LHCN-M2 (cell line): ENCODE results near the gene TMEM107. TPM values are rescaled to one million over a fixed set of nuclear protein-coding genes. Genes with fewer than 3 reads are reported as not detected.
A peak's percentile ranks its signal among the peaks of the same experiment; 100 is the strongest.

Experiments
- DNase-seq: peaks from one replicate; pipeline ENCODE4 v3.0.0-alpha.2; 2012; ENCODE audit warnings: low read depth
- total RNA-seq: library from RNA; depleted of rRNA; stranded (reverse); fragments of >200 nt; gene quantifications from 2 replicates; pipeline ENCODE4 v1.2.3, GENCODE V29; 2014

Gene TMEM107
- total RNA-seq, 1 experiment from 2014 or later = 40.0 TPM

DNA sequence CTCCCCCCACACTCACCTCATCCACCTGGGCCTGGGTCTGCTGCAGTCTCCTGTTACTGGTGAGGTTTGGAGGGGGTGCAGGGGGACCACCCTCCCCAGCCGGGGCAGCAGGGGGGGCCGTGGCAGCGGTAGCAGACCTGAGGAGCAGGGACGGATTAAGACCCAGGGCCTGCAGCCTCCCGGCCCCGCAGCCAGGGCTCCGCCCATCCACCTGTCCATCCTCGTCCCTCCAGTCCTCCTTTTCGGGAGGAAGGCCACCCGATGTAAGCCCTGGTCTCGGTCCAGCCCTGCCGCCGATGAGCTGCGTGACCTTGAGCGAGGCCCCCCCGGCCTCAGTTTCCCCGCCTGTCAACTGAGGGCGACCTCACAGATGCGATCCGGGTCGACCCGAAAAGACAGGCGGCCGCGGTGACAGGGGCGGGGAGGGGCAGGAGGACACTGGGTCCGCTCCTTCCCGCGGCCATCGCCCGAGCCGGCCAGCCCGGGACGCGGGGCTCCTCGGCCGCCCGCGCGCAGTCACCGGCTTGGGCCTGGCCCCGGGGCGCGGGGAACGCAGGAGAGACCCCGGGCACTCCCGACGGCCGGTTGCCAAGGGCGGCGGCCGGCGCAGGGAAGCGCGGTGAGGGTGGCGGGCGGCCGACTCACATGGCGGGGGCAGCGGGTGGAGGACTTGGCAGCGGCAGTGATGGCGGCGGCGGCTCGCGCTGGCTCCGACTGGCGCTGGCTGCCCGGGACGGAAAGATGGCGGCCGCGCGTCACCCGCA is 13.8 kb downstream of the TMEM107 start, which contains the start of gene VAMP2:
Gene VAMP2 (minus strand): TSS at position 716 of the 764 bp plus-strand sequence. CDS start 69 bp downstream, at position 647.
- DNase-seq = peak; percentile 64

DNA sequence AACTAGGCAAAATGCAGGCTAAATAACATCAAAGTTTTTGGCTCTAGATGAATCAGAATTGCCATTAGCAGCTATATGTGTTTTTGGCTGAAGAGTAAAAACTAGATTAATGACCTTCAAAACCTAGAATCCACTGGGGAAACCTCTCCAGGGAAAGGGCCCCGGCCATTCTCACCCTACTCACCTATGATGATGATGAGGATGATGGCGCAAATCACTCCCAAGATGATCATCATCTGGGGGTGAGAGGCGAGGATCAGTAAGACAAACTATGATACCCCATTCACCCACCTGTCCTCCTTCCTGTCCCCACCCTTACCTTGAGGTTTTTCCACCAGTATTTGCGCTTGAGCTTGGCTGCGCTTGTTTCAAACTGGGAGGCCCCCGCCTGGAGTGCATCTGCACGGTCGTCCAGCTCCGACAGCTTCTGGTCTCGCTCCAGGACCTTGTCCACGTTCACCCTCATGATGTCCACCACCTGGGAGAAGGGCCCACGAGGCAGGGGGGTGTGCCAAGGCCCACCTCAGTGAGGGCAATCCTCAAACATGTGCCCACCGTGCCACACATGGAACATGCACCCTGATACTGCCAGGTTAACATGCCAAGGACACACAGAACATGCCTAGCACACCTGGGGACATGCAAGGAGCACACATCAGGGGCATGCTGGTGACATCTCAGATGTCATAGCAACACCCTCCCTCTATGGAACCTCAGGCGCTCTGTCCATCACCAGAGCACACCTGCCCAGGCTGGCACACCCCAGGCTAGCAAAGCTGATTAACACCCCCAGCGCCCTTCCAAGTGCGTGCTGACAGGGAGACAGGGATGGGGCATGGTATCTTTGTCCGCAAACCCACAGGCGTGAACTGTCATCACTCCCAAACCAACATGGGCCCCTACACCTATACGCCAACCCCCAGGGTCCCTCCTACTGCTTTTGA is 14.6 kb downstream of the TMEM107 start:
- DNase-seq = no peak

DNA sequence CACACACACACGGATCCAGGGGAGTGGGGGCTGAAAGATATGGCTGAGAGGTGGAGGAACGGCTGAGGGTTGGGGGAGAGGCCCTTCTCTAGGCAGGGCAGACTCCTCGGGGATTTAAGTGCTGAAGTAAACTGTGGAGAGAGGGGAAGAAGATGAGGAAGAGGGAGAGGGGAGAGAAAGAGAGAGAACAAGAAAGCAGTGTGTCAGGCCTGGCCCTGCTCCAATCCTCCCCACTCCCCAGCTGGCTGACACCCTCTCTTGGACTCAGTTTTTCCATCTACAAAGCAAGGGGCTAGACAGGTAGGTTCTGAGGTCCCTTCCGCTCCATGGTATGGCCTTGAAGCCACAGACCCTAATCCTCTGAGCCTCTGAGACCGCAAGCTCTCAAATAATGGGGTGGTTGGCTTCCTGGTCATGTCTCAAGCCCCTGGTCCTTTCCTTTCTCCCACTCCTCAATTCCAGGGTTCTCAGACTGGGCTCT is 15.4 kb downstream of the TMEM107 start:
- DNase-seq = no peak

DNA sequence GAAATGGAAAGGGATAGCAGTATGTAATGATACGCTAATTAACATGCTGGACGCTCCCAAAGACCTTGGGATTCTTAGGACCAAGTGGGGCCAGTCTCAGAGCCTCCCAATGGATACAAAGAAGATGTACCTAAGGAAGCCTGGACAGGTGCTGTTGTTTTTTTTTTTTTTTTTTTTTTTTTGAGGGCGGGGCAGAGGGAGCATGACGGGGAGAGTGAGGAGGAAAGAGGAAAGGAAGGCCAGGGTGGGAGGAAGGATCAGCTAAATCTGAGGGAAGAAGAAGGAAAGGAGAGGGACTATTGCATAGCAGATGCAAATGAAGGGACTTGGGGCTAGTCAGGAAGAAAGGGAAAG is 16.0 kb downstream of the TMEM107 start:
- no peak for DNase-seq

DNA sequence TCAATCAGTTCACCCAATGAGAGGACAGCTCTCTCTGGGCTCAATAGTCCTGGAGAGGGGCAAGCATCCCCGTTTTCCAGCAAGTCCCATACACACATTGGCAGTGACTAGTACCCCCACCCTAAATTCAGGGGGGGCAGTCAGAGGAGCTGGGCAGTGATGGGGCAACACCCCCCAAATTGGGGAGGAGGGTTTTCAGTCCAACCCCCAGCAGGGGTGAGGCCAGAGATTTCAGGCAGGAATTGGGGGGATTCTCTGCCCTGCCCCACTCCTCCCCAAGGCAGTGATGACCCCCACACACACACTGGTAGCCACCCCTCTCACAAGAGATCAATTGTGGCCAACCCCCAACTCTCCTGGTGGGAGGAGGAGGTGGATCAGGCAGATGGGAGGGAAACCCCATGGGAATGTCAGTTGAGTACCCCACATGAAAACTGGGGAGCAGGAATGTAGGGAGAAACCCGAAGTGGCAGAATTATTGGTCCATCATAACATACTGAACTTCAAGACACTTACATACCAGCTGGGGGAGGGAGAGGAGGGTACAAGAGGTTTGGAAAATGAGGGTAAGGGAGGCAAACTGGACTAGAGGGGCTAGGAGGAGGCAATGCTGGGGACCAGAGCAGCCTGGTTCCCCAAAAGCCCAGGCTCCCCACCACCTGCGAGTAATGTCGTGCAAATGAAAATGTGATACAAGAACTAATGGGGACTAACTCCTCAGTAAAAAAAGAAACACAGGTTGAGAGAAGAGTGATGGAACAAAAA is 16.5 kb downstream of the TMEM107 start:
- DNase-seq = no peak

DNA sequence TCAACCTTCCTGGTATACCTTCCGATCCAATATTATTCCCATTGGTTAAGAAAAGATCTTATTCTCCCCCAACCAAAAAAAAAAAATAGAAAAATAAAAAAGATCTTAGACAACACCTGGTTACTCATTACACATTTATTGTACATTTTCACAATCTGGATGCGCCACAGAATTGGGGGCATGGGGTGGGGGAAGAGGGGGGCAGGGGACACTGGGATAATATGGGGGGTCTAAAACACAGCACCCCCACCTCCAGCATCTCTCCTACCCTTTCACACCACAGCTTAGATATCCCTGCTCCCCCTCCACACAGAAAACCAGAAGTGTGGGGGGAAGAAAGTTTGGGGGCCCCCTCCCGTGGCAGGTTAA is 17.2 kb downstream of the TMEM107 start:
- no peak for DNase-seq

DNA sequence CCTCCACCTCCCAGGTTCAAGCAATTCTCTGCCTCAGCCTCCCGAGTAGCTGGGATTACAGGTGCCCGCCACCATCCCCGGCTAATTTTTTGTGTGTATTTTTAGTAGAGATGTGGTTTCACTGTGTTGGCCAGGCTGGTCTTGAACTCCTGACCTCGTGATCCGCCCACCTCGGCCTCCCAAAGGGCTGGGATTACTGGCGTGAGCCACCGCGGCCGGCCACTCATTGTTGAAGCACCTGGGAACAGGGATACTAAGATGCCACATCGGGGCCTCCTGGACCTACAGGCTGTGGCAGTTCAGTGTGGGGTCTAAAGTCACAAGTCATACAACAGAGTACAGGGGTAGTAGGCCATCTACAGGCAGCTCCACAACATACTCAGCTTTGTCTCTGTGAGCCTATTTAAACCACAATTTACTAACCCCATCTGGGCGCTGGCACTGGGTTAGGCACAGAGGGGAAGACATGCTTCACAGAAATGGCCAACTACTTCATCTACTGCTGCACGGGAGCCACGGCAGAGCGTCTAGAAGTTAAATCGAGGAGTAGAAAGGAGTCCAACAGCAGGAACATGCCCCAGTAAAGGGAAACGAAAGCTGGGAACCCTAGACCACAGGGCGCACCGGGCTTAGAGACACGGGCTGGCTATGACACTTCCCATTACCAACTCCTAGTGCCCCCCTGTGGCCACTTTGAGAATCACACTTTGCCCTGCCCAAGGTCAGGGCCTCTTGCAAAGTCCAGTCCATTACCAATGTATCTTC is 17.7 kb downstream of the TMEM107 start:
- DNase-seq = peak; percentile 87

DNA sequence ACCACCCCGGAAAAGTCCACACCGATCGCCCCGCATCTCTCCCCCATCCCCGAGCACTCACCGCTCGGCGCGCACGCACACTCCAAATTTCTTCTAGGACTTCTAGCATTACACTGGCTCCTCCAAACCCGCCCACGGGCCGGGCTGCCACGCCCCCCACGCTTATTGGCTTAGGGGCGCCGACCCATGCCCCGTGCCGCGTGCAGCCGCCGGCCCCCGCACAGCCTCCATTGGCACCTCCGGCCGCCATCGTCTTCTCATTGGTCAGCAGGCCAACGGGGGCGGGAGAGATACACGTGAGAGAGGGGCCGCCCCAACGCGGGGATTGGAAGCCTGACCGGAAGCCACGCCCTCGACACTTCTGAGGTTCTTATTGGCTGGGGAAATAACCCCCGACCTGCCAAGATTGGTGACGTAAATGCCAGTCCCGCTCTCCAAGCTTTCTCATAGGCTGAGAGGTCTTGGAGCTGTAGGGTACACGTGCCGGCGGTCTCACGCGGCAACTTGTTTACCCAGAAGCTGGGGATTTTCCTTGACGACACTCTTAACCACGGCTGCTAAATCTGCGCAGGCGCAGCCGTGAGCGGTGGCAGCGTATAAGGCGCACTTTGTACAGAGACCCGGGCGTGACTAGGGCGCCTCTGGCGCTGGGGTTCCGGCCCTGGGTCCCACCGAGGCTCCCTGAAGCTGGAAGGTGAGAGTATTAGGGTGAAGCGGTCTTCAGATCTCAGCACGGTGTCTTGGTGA is 19.8 kb downstream of the TMEM107 start:
- DNase-seq = peak; percentile 100

DNA sequence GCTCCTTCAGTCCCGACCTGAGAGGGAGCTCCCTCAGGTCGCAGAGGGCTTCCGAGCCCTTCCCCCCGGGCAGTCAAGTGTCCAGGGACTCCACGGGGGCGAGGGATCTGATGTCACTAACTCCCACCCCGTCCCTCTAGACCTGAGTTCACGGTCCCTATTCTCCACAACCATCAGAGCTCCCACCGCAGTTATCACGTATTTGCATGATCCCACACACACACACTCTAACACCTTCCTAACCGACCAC is 20.3 kb downstream of the TMEM107 start:
- no peak for DNase-seq

DNA sequence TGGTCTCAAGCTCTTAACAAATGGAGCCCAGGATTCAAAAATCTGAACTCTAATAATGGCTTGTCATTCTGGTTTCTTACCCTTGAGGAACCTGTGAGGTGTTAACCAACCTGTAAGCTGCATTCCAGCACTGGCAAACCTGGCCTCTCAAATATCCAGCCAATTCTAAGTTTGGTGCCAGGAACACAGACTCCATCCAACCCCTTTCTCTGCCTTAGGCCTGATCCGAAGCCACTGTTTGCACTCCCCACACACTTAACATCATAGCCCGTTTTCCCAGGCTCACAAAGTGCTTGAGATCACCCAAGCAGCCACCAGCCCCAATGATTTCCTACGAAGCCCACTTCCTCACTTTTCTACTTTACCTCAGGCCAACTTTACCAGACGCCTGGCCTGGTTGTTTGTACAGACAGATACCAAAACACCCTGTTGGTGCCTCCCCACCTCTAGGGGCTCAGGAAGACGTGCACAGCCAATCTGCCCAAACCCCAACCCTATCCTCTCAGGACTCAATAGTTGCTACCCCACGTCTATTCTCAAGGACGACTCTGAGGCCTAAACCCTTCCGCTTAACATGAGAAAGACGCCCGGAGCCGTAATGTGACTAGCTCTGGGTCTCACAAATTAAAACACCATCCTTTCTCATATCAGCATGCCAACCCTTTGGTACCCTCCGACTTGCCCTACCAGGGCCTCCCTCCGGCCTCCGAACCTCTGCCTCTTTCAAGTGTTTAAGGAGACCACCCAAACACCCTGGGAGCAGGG is 20.8 kb downstream of the TMEM107 start:
- DNase-seq = peak; percentile 10

DNA sequence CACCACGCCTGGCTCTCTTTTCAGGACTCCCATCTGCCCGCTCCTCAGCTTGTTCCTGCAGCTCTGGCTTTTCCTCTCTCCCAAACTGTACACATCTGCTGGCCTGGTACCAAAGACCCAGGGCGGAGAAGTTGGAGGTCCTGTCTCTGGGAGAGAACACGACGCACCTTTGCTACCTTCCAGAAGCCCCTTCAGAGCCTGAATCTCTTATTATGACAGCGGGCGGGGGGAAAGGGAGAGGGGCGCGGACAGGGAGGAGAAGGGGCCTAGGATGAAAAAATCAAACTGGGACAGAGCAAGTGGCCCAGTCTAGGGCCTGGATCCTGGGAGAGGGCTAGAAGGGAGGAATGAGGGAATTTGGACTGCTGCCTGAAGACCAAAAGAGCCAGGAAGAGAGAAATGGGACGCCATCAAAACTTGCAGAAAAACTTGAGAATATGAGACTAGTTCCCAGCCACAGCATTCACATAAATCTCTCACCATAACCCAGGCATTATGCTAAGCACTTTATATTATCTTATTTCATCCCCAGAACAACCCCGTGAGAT is 21.5 kb downstream of the TMEM107 start:
- peak; percentile 18 for DNase-seq

DNA sequence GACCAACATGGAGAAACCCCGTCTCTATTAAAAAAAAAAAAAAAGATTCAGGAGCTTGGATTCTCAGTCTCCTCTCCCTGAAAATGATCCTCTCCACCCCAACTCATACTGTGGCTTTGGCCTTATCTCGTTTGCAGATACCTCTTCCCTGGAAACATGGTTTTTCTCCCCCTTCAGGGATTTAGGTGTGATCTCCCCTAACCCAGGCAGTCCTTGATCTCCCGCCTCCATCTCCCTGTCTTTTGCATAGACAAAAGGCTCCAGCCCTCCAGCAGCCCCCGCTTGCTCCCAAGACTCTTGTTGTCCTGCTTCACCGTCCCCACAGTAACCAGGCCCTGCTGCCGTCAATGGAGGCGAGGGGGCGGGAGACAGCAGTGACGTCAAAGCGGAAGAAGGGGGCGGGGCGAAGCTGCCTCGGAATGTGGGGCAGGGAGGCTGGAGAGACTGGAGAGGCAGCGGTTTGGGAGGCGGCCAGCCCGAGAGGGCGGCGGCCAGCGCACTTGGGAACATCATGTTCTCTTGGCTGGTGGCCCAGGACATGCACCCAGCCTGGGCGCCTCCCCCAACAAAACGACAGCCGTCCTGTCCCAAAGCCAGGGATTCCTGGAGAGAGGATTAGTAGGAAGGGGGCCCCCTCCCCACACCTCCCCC is 22.1 kb downstream of the TMEM107 start:
- peak; percentile 99 for DNase-seq

DNA sequence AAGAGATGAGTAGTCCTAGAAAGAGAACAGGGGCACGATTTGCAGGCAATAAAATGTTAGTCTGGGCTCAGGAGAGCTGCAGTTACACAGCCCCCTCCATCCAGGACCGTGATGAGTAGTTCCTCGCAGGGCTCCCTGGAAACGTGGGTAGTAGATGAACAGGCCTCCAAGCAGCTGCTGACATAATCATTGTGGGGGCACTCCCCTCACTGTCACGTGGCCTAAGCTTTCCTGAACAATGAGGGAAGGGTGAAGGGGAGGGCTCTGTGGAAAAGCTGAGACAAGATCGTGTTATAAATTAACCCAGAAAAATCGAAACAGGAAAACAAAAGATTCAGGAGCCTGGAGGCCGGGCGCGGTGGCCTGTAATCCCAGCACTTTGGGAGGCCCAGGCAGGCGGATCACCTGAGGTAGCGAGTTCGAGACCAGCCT is 22.6 kb downstream of the TMEM107 start:
- peak; percentile 97 for DNase-seq

DNA sequence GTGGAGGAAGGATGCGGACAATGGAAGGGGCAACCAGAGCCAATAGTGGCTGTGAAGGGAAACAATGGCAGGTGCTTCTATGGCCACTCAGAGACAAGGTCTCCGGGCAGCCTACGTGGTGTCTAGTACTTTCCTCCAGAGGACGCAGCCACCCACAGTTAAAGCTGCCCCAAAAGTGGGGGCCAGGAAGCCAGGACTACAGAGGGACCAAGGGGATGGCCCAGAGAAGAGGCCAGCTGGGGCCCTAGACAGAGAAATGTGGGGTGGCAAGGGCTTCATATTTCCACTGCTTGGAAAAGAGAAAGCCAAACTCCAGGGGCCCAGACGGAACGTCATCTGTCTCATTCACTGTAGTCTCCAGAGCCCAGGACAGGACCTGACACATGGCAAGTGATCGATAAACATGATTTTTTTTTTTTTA is 23.1 kb downstream of the TMEM107 start:
- DNase-seq = no peak

DNA sequence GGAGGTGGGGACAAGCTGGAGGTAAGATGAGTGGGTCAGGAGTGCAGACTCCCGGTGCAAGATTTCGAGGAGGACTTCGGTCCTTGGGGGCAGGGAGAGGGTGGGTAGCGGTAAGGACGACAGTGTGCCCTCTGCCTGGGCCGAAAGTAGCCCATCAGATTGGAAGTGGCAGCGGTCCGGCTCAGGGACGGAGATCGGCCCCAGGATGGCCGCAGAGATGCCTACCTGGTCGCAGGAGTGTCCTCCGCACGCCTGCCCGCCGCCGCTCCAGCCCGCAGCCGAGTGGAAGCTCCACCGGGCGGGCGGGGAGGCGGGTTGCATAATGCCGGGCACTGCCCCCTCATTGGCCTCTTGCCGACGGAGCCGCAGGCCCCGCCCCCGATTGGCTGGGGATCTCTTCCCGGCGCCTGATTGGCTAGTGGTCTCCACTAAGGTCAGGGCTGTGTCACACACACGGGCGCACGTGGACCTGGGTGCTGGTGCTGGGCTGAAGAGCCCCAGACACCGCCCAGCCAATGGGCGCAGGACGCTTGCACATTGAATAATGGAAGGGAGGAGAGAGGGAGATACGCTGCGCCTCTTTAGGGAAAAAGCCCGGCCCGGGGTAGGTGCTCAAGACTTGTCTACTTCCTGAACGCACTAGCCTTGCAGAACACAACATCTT is 23.9 kb downstream of the TMEM107 start, which contains the start of gene PER1:
Gene PER1 (minus strand): TSS at position 293 of the 664 bp plus-strand sequence. CDS start 1,698 bp downstream, outside the sequence.
- peak; percentile 95 for DNase-seq

DNA sequence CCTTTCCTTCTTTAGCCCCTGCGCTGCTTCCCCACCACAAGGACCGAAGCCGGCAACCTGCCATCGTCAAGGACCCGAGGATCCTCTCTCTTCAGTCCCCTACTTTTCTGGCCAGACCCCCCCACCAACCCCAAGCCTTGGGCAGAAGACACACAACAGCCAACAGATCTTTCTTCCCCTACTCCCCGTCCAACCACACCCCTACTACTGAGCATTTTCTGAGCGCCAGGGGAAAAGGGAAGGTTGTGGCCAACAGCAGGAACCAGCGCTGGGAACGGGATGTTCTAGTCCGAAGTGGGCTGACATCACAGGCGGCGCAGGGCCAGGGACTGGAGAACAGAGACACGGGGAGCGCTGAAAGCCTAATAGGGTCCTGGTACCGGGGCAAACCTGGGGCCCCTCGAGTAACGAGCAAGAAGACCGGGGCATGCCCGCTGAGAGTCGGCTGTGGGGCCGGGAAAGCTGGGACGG is 24.5 kb downstream of the TMEM107 start:
- peak; percentile 79 for DNase-seq

DNA sequence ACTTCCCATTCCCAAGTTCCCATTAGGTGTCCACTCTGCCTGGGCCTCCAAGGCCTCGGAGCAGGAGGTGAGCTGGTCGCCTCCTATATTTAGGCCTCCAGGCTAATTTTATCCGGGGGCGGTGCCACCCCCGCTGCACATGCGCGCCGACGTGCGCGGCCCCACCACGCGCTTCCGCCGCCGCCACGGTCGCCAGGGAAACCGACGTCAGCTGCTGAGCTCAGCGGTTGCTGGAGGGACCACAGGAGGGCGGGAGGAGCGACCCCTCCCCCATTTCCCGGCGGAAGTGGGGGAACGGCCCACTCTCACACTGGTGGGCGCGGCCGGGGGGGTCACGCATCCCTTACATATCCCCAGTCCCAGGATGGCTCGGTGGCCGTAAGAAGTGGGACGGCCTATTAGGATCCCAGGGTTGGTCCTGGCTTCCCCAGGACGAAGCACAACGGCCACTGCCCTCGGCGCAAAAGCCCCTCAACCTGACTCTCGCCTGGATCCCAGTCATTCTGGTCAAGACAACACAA is 25.0 kb downstream of the TMEM107 start:
- peak; percentile 89 for DNase-seq
